ENCODE data around the gene ARL5B.

GRCh38 chr10:18681366-18681765, 22.1 kb downstream of the ARL5B start:
- no peak for TF ChIP-seq POLR2A (IDR thresholded peaks at IDR 0.05)
- TF ChIP-seq CTCF (IDR thresholded peaks at IDR 0.05), result no peak
